Nephron (organoid): ENCODE measurements around the gene NADK.

Experiments
- H3K27ac Mint-ChIP-seq, 3 experiments: 2 replicates each; pipeline ENCODE4 v1.8.0; 2020; ENCODE audit warnings: mixed read lengths in 3 of 3, mild to moderate bottlenecking in 2 of 3, moderate library complexity in 1 of 3
- H3K27me3 Mint-ChIP-seq: 2 replicates; pipeline ENCODE4 v1.8.0; 2021; ENCODE audit warnings: low read depth, mild to moderate bottlenecking, moderate library complexity, mixed read lengths
- H3K36me3 Mint-ChIP-seq: 2 replicates; pipeline ENCODE4 v1.8.0; 2020; ENCODE audit warnings: low read depth, mixed read lengths
- H3K4me1 Mint-ChIP-seq: 2 replicates; pipeline ENCODE4 v1.8.0; 2020; ENCODE audit warnings: mixed read lengths
- H3K4me3 Mint-ChIP-seq, 3 experiments: 2 replicates each; pipeline ENCODE4 v1.8.0; 2020; ENCODE audit warnings: mild to moderate bottlenecking in 3 of 3, mixed read lengths in 3 of 3, moderate library complexity in 2 of 3
- H3K9me3 Mint-ChIP-seq: 2 replicates; pipeline ENCODE4 v1.8.0; 2020; ENCODE audit warnings: mixed read lengths
- CTCF ChIP-seq, 3 experiments: fragments of 200-600 bp; sonication (generic); IDR thresholded peaks; one replicate each; pipeline ENCODE4 v1.5.0; 2021; ENCODE audit warnings: antibody characterized with exemption in 3 of 3; ENCODE audit not compliant: unreplicated experiment in 3 of 3

The NADK gene

DNA sequence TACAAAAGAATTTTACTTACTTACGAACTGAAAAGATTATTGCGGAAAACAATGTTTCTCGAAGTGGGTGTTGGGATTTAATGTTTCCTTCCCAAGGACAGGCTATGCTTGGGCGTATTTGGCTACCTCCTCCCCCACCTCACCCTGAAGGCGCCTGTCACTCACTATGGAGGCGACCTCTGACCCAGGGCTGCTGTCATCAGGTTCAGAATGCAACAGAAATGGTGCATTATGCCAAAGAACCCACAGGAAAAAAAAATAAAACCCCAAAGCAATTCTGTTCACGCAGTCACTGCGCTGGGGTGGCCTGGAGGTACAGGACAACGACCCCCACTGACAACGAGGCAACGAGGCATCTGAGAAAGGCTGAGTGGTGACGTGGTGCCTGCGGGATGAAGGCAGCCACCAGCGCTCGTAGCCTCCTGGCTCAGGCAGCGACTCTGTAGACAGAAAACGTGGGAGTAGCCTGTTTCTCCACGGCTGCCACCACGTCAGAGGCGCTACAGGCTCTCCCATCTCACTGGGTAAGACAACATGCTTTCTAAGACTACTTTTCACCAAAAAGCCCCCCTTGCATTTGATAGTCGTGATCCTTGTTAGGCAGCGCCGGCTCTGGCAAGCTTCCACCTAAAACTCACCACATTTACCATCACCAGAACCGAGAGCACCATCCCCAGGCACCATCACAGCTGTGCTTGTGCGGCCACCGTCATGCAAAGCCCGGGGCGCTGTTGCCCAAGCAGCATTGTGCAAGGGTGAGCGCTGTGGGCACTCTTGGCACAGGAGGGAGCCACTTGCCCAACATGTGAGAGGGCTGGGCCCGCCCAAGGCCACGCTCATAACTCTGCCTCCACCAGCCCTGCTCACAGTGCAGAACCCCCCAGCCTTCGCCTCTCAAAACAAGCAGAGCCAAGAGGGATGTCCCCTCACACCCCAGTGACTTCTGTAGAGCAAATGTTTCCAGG, 14.3 kb downstream of the NADK start:
- peaks cover 53% of the 10 kb centered on the region for H3K36me3 Mint-ChIP-seq
- peaks cover 5% of the 10 kb centered on the region for H3K9me3 Mint-ChIP-seq
- H3K27me3 Mint-ChIP-seq, result no peaks in the 10 kb centered on the region
- no peak overlapping the region for H3K27ac Mint-ChIP-seq
- H3K4me1 Mint-ChIP-seq, result no peaks in the 10 kb centered on the region
- H3K4me3 Mint-ChIP-seq, result no peak overlapping the region
- TF ChIP-seq CTCF (IDR thresholded peaks at IDR 0.05; ENCODE audit: unreplicated experiment in 3 of 3), result no peak

- Mint-ChIP-seq H3K4me1 (no peaks in the 10 kb centered on the region), H3K36me3 (peaks cover 44% of the 10 kb centered on the region), H3K4me3 (no peak overlapping the region), H3K27ac (no peak overlapping the region), H3K27me3 (no peaks in the 10 kb centered on the region), H3K9me3 (no peaks in the 10 kb centered on the region)
- no peak for TF ChIP-seq CTCF (IDR thresholded peaks at IDR 0.05; ENCODE audit: unreplicated experiment in 3 of 3)
These were observed 16.5 kb downstream of the NADK start for GRCh38 chr1:1761504-1762376.

DNA sequence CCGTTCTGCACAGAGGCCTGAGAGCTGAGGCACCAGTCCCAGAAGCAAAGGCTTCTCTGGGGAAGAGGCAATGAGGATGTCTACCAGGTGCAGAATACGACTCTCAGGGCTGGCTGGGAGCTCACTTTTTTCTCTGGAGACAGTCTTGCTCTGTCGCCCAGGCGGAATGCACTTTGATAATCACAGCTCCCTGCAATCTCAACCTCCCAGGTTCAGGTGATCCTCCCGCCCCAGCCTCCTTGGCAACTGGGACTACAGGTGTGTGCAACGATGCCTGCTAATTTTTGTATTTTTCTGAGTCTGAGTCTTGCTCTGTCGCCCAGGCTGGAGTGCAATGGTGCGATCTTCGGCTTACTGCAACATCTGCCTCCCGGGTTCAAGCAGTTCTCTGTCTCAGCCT, 17.6 kb downstream of the NADK start:
- no peak overlapping the region for H3K4me3 Mint-ChIP-seq
- peaks cover 51% of the 10 kb centered on the region for H3K36me3 Mint-ChIP-seq
- H3K4me1 Mint-ChIP-seq, result no peaks in the 10 kb centered on the region
- H3K9me3 Mint-ChIP-seq, result no peaks in the 10 kb centered on the region
- H3K27ac Mint-ChIP-seq, result no peak overlapping the region
- TF ChIP-seq CTCF (IDR thresholded peaks at IDR 0.05; ENCODE audit: unreplicated experiment in 3 of 3), result no peak
- no peaks in the 10 kb centered on the region for H3K27me3 Mint-ChIP-seq

DNA sequence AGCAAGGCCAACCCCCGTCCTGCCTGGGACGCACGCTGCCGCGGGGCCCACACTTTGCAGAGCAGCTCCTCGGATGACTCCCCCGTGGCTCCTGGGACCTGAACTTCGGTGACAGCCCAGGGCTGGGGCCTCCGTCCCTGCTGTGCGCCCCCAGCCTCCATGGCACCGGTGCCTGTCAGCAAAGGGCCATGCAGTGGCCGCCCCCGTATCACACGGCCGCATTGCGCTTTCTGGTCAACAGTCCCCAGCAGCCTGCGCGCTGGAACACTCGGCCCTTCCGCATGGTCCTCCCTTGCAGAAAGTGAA, 18.0 kb downstream of the NADK start:
- Mint-ChIP-seq H3K36me3 (peaks cover 51% of the 10 kb centered on the region), H3K4me1 (no peaks in the 10 kb centered on the region), H3K9me3 (no peaks in the 10 kb centered on the region), H3K27ac (no peak overlapping the region), H3K27me3 (no peaks in the 10 kb centered on the region), H3K4me3 (no peak overlapping the region)
- TF ChIP-seq CTCF (IDR thresholded peaks at IDR 0.05; ENCODE audit: unreplicated experiment in 3 of 3), result no peak

GRCh38 chr1:1759456-1760344, 18.6 kb downstream of the NADK start:
- TF ChIP-seq CTCF (IDR thresholded peaks at IDR 0.05; ENCODE audit: unreplicated experiment in 3 of 3), result no peak
- Mint-ChIP-seq H3K4me1 (no peaks in the 10 kb centered on the region), H3K4me3 (no peak overlapping the region), H3K36me3 (peaks cover 50% of the 10 kb centered on the region), H3K9me3 (no peaks in the 10 kb centered on the region), H3K27ac (no peak overlapping the region), H3K27me3 (no peaks in the 10 kb centered on the region)
